A549 (cell line): ENCODE measurements around the gene CDADC1.

Experiments
- CBX8 ChIP-seq: fragments of 200-600 bp; sonication (generic); IDR thresholded peaks from 2 replicates; pipeline ENCODE4 v1.6.1; 2016
- CEBPB ChIP-seq, 2 experiments: fragments of >200 bp in 1 of 2; sonication (Bioruptor Twin) in 1 of 2; formaldehyde crosslinking in 1 of 2; IDR thresholded peaks; 2 replicates each; pipeline ENCODE4 v1.6.1; 2012 to 2016
- ELK1 ChIP-seq: fragments of 150-350 bp; IDR thresholded peaks from 2 replicates; pipeline ENCODE4 v1.6.1; 2014; ENCODE audit warnings: low read depth, mild to moderate bottlenecking, low read length
- EP300 ChIP-seq, 2 experiments: fragments of >200 bp; sonication (Bioruptor Twin); formaldehyde crosslinking; IDR thresholded peaks; 2 replicates in 1 of 2; 3 replicates in 1 of 2; pipeline ENCODE4 v1.6.1; 2016 to 2017
- ESRRA ChIP-seq: fragments of 150-350 bp; IDR thresholded peaks from 2 replicates; pipeline ENCODE4 v1.6.1; 2014; ENCODE audit warnings: mild to moderate bottlenecking, low read length, borderline replicate concordance
- POLR2A ChIP-seq: IDR thresholded peaks from 2 replicates; pipeline ENCODE4 v1.6.1; 2012; ENCODE audit warnings: mild to moderate bottlenecking, low read length
- REST ChIP-seq: fragments of 200-600 bp; sonication (generic); IDR thresholded peaks from 2 replicates; pipeline ENCODE4 v1.6.1; 2016; ENCODE audit warnings: antibody characterized with exemption, mild to moderate bottlenecking, moderate library complexity
- RNF2 ChIP-seq: fragments of 200-600 bp; sonication (generic); IDR thresholded peaks from 2 replicates; pipeline ENCODE4 v1.6.1; 2016; ENCODE audit warnings: low read depth, mild to moderate bottlenecking, antibody characterized with exemption, moderate library complexity, borderline replicate concordance
- TF ChIP-seq, protein P1 (sequence below): fragments of >200 bp; sonication (Bioruptor Twin); formaldehyde crosslinking; IDR thresholded peaks from 3 replicates; pipeline ENCODE4 v1.5.1; 2016
- TF ChIP-seq, protein P2 (sequence below): fragments of >200 bp; sonication (Bioruptor Twin); formaldehyde crosslinking; IDR thresholded peaks from 2 replicates; pipeline ENCODE4 v1.6.1; 2016
- TF ChIP-seq, protein P3 (sequence below): fragments of >200 bp; sonication (Bioruptor Twin); formaldehyde crosslinking; IDR thresholded peaks from 3 replicates; pipeline ENCODE4 v1.6.1; 2016

DNA sequence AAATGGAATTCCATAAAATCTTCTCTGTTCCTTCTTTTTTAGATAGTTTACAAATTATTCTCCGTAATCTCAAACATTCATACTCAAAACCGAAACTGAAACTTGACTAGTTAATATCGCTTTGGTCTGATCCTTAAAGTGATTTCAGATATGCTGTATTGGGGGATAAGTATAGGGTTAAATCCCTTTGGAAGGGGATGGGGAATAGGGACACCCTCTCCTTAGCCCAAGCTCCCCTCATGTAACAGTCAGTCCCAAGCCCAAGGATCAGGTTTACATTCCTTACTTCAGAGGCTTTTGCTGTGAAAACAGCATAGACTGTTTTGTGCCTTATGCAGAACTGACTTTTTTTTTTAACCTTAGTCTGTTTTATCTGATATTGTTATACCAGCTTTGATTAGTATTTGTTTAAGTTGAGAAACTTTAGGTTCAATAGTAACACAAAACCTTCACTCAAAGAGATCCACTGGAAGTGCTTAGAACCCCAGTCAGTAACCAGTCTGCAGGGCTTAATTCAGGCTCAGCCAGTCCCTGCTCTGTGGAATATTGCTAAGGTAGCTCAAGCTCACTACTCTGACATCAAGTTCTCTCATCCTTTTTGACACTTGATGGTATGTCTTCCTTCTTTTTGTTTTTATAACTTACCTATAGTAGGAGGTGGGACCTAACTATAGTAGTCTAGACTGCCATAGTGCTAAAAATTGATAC lies 10.5 kb downstream of the CDADC1 start:
- no peak for TF ChIP-seq REST
- TF ChIP-seq CEBPB (IDR thresholded peaks at IDR 0.05), result no peak
- TF ChIP-seq, protein P1, sequence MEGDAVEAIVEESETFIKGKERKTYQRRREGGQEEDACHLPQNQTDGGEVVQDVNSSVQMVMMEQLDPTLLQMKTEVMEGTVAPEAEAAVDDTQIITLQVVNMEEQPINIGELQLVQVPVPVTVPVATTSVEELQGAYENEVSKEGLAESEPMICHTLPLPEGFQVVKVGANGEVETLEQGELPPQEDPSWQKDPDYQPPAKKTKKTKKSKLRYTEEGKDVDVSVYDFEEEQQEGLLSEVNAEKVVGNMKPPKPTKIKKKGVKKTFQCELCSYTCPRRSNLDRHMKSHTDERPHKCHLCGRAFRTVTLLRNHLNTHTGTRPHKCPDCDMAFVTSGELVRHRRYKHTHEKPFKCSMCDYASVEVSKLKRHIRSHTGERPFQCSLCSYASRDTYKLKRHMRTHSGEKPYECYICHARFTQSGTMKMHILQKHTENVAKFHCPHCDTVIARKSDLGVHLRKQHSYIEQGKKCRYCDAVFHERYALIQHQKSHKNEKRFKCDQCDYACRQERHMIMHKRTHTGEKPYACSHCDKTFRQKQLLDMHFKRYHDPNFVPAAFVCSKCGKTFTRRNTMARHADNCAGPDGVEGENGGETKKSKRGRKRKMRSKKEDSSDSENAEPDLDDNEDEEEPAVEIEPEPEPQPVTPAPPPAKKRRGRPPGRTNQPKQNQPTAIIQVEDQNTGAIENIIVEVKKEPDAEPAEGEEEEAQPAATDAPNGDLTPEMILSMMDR, result no peak
- TF ChIP-seq POLR2A, result no peak
- TF ChIP-seq, protein P2, sequence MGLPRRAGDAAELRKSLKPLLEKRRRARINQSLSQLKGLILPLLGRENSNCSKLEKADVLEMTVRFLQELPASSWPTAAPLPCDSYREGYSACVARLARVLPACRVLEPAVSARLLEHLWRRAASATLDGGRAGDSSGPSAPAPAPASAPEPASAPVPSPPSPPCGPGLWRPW, result no peak
- no peak for TF ChIP-seq EP300 (IDR thresholded peaks at IDR 0.05)
- TF ChIP-seq, protein P3, sequence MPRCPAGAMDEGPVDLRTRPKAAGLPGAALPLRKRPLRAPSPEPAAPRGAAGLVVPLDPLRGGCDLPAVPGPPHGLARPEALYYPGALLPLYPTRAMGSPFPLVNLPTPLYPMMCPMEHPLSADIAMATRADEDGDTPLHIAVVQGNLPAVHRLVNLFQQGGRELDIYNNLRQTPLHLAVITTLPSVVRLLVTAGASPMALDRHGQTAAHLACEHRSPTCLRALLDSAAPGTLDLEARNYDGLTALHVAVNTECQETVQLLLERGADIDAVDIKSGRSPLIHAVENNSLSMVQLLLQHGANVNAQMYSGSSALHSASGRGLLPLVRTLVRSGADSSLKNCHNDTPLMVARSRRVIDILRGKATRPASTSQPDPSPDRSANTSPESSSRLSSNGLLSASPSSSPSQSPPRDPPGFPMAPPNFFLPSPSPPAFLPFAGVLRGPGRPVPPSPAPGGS, result no peak
- TF ChIP-seq ESRRA, result no peak
- TF ChIP-seq ELK1, result no peak
- no peak for TF ChIP-seq RNF2
- TF ChIP-seq CBX8, result no peak
